Lung (tissue), 16 donors: ENCODE measurements around the gene ALOX15. TPM values are rescaled to one million over a fixed set of nuclear protein-coding genes. Genes with fewer than 3 reads are reported as not detected.
"Not testable (repeated sequence)": the region's sequence is repeated elsewhere in the genome, so short reads cannot be mapped to it uniquely, and the experiment has no call there.

Source experiments
- ATAC-seq: fragments of 200-7000 bp; cut with Tn5 transposase; one replicate; pipeline ENCODE4 v1.9.1; 2020; ENCODE audit warnings: moderate number of reproducible peaks; ENCODE audit not compliant: insufficient read depth, low FRiP score
- DNase-seq, 3 donors: peaks; one replicate each; pipeline ENCODE4 v3.0.0-alpha.2; 2013 to 2017
- H3K27ac ChIP-seq, 2 donors: one replicate each; pipeline ENCODE4 v1.5.1; 2013; ENCODE audit warnings: mild to moderate bottlenecking in 2 of 2, moderate library complexity in 2 of 2, control low read depth in 1 of 2, inconsistent platforms in 1 of 2, low read depth in 1 of 2, low read length in 1 of 2
- H3K27me3 ChIP-seq, 3 donors: one replicate each; pipeline ENCODE4 v1.5.1; 2013; ENCODE audit warnings: low read length in 2 of 3; ENCODE audit not compliant: control insufficient read depth in 3 of 3, insufficient read depth in 3 of 3
- H3K36me3 ChIP-seq, 4 donors: one replicate each; pipeline ENCODE4 v1.5.1; 2013; ENCODE audit warnings: low read length in 4 of 4, mild to moderate bottlenecking in 1 of 4, moderate library complexity in 1 of 4; ENCODE audit not compliant: control insufficient read depth in 4 of 4, insufficient read depth in 4 of 4
- H3K4me1 ChIP-seq, 5 donors: one replicate each; pipeline ENCODE4 v1.5.1; 2013; ENCODE audit warnings: low read length in 5 of 5, mild to moderate bottlenecking in 2 of 5, moderate library complexity in 1 of 5; ENCODE audit not compliant: control insufficient read depth in 5 of 5, insufficient read depth in 5 of 5
- H3K4me3 ChIP-seq: one replicate; pipeline ENCODE4 v1.5.1; 2013; ENCODE audit warnings: mild to moderate bottlenecking, control low read depth, moderate library complexity
- H3K9ac ChIP-seq, 2 donors: one replicate each; pipeline ENCODE4 v1.5.1; 2013; ENCODE audit warnings: low read length in 2 of 2, control low read depth in 1 of 2; ENCODE audit not compliant: insufficient read depth in 1 of 2
- H3K9me3 ChIP-seq, 4 donors: one replicate each; pipeline ENCODE4 v1.5.1; 2013; ENCODE audit warnings: low read length in 3 of 4, mild to moderate bottlenecking in 1 of 4, moderate library complexity in 1 of 4; ENCODE audit not compliant: control insufficient read depth in 4 of 4, insufficient read depth in 3 of 4
- CTCF ChIP-seq: IDR thresholded peaks from 2 replicates; pipeline ENCODE4 v1.5.1; 2012; ENCODE audit warnings: mild to moderate bottlenecking; ENCODE audit errors: control extremely low read depth, extremely low read depth
- WGBS, 2 donors: extraction: QIAGEN DNeasy Blood & Tissue Kit; methylation state at CpG; one replicate each; pipeline ENCODE4 v1.1.7; 2013; 5-methylcytosine and 5-hydroxymethylcytosine counted together
- long read RNA-seq, 5 donors: transcript quantifications; one replicate each; lab custom pipeline, GENCODE V29; 2026
- polyA plus RNA-seq, 2 donors: library from polyadenylated mRNA; stranded (reverse); fragments of 200-250 nt; gene quantifications; one replicate each; pipeline ENCODE4 v1.2.1, GENCODE V29; 2013
- total RNA-seq, 2 donors: library from RNA; depleted of rRNA in 1 of 2; stranded (reverse); fragments of >200 nt in 1 of 2; gene quantifications; one replicate each; pipeline ENCODE4 v1.2.1, GENCODE V29; 2014 to 2021
- donor health status: control.
- donor health status: control.
- donor health status: Bipolar disorder and iron deficiency.
- donor health status: healthy.
- donor health status: DM: yes; HTN: yes; CAD: no.

ALOX15 gene
- total RNA-seq = 10 to 100 TPM in 1 of 2 donors, 1 to 10 TPM in 1; 7.5 to 14.0 TPM
- polyA plus RNA-seq = 1 to 10 TPM; 3.3 to 3.8 TPM
- long read RNA-seq, donor 1 = 0 reads
- long read RNA-seq, donor 2 = 0 reads
- long read RNA-seq, donor 3 = 0 reads
- long read RNA-seq, donor 4 = 0 reads
- long read RNA-seq, donor 5 = 0 reads

GRCh38 chr17:4641297-4642195 is at the start of gene ALOX15:
Gene ALOX15 (minus strand): TSS chr17:4641678. CDS start chr17:4641651, 27 bp downstream.
- no peak within 1 kb of the TSS for H3K4me3 ChIP-seq
- H3K27ac ChIP-seq = no peak within 1 kb of the TSS
- no peaks in the 10 kb centered on the region for H3K36me3 ChIP-seq
- no peak within 1 kb of the TSS for H3K9ac ChIP-seq
- ATAC-seq = no peak
- no peak for DNase-seq
- H3K27me3 ChIP-seq = peaks cover 0 to 35% (median 21%) of the 10 kb centered on the region in 3 donors
- peaks cover 0 to 3% (median 0%) of the 10 kb centered on the region in 4 donors for H3K9me3 ChIP-seq
- peaks cover 0 to 25% (median 7%) of the 10 kb centered on the region in 5 donors for H3K4me1 ChIP-seq
- no peak for TF ChIP-seq CTCF
- 9% methylated on average over 57 to 58 of the region's 58 CpGs for WGBS, 2 donors

GRCh38 chr17:4690745-4691144 is 49.3 kb upstream of the ALOX15 start:
- H3K27me3 ChIP-seq = no peaks in the 10 kb centered on the region
- TF ChIP-seq CTCF = no peak
- DNase-seq (no peak), ATAC-seq (no peak)
- peaks cover 0 to 10% (median 4%) of the 10 kb centered on the region in 5 donors for H3K4me1 ChIP-seq
- H3K9ac ChIP-seq = no peak overlapping the region
- WGBS, 2 donors = 89 to 92% methylated on average over 2 of the region's 2 CpGs
- H3K27ac ChIP-seq = no peak overlapping the region
- H3K36me3 ChIP-seq = peaks cover 10 to 16% (median 13%) of the 10 kb centered on the region in 4 donors
- H3K9me3 ChIP-seq = no peaks in the 10 kb centered on the region
- no peak overlapping the region for H3K4me3 ChIP-seq

- WGBS, 2 donors = 90 to 92% methylated on average over 12 of the region's 12 CpGs
- H3K36me3 ChIP-seq = peaks cover 10 to 19% (median 16%) of the 10 kb centered on the region in 4 donors
- H3K9me3 ChIP-seq, H3K27me3 ChIP-seq, H3K4me3 ChIP-seq, ATAC-seq, DNase-seq, H3K27ac ChIP-seq, H3K9ac ChIP-seq: not testable (repeated sequence)
- H3K4me1 ChIP-seq = peaks cover 0 to 10% (median 4%) of the 10 kb centered on the region in 5 donors
Measured at GRCh38 chr17:4689872-4690271, 48.4 kb upstream of the ALOX15 start.

- Histone ChIP-seq H3K4me1 (peaks cover 0 to 12% (median 6%) of the 10 kb centered on the region in 5 donors), H3K36me3 (peaks cover 9 to 36% (median 21%) of the 10 kb centered on the region in 4 donors)
- DNase-seq, H3K9me3 ChIP-seq, H3K27ac ChIP-seq, ATAC-seq, H3K9ac ChIP-seq, H3K4me3 ChIP-seq, H3K27me3 ChIP-seq: not testable (repeated sequence)
- WGBS, 2 donors = 87 to 88% methylated on average over 5 of the region's 5 CpGs
Measured at GRCh38 chr17:4683739-4684138, 42.3 kb upstream of the ALOX15 start.
